ENCODE measurements around the gene NR3C2. TPM values are rescaled to one million over a fixed set of nuclear protein-coding genes. Genes with fewer than 3 reads are reported as not detected.

Gene NR3C2
- total RNA-seq, 1 donor: 4.7 TPM

GRCh38 chr4:148445071-148445859, 3.1 kb upstream of the NR3C2 start:
- no peak for DNase-seq (ENCODE audit: low read depth)
- H3K4me3 ChIP-seq (ENCODE audit: low read depth, low read length): peak overlapping the region; percentile 58
- TF ChIP-seq, protein P1, sequence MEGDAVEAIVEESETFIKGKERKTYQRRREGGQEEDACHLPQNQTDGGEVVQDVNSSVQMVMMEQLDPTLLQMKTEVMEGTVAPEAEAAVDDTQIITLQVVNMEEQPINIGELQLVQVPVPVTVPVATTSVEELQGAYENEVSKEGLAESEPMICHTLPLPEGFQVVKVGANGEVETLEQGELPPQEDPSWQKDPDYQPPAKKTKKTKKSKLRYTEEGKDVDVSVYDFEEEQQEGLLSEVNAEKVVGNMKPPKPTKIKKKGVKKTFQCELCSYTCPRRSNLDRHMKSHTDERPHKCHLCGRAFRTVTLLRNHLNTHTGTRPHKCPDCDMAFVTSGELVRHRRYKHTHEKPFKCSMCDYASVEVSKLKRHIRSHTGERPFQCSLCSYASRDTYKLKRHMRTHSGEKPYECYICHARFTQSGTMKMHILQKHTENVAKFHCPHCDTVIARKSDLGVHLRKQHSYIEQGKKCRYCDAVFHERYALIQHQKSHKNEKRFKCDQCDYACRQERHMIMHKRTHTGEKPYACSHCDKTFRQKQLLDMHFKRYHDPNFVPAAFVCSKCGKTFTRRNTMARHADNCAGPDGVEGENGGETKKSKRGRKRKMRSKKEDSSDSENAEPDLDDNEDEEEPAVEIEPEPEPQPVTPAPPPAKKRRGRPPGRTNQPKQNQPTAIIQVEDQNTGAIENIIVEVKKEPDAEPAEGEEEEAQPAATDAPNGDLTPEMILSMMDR (IDR thresholded peaks at IDR 0.05; ENCODE audit: insufficient read depth, low read length): no peak

DNA sequence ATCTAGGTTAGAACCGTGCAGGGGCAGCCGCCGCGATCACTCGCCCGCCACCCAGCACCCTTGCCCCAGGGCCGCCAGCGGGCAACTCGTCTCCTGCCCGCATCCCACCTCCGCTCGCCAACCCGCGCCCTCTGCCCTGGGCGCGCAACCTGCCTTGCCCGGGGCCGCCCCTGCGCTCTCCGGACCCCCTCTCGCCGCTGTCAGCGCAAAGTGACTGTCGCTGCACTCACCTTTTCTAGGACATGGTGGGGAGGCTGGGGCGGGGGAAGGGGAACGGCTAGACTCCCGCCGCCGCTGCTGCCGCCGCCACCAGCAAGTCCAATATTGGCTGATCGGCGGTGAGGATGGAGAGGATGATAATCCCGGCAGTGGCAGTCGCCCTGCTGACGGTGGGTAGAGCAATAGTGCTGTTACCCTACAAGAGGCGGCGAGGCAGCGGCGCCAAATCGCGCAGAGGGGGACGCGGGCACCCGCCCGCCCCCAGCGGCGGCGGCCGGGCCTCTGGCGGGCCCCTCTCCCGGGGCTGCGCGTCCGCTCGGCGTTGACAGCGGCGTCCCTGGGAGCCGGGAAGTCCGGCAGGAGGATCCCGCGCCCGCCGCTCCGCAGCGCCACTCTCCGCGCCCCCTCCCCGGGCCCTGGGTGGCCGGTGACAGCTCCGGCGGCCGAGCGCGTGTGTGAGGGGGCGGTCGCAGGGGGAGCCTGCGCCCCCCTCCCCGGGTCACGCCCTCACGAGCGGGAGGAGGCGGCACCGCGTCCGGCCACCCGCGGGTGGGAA, 2.3 kb upstream of the NR3C2 start:
- TF ChIP-seq, protein P1 (IDR thresholded peaks at IDR 0.05; ENCODE audit: insufficient read depth, low read length): no peak
- no peak for DNase-seq (ENCODE audit: low read depth)
- H3K4me3 ChIP-seq (ENCODE audit: low read depth, low read length): peak overlapping the region; percentile 85

GRCh38 chr4:148443512-148444295, 1.5 kb upstream of the NR3C2 start:
- H3K4me3 ChIP-seq (ENCODE audit: low read depth, low read length): peak overlapping the region; percentile 85
- TF ChIP-seq, protein P1 (IDR thresholded peaks at IDR 0.05; ENCODE audit: insufficient read depth, low read length): no peak
- DNase-seq (ENCODE audit: low read depth): no peak

DNA sequence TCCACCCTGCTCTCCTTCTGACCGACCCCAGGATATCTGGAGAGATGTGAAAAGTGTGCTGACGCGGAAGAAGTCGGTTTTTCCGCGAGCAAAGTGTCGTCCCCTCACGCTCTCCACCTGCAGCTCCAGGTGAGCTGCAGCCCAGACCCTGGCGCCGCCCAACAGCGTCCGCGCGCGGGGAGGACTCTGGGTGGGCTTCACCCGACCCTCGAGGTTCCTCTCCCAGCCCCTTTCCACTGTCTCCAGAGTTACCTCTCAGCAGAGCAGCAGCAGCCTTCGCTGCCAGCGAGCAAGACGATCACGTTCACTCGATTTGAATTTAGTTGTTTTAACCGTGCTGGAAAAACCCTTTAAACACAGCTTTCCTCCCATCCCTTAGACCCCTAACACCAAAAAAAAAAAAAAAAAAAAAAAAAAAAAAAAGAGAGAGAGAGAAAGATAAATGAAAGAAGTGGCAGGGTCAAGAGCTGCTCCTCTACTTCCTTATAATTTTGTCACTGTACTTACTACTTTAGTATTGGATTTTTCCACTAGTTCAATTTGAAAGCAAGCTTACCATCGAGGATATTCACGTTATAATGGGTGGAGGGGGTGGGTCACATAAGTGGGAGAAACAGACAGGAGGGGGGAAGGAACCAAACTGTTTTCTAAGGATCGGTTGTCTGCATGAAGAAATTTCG, 758 bp upstream of the NR3C2 start:
- TF ChIP-seq, protein P1 (IDR thresholded peaks at IDR 0.05; ENCODE audit: insufficient read depth, low read length): no peak
- DNase-seq (ENCODE audit: low read depth): peak; percentile 15
- peak overlapping the region; percentile 85 for H3K4me3 ChIP-seq (ENCODE audit: low read depth, low read length)

DNA sequence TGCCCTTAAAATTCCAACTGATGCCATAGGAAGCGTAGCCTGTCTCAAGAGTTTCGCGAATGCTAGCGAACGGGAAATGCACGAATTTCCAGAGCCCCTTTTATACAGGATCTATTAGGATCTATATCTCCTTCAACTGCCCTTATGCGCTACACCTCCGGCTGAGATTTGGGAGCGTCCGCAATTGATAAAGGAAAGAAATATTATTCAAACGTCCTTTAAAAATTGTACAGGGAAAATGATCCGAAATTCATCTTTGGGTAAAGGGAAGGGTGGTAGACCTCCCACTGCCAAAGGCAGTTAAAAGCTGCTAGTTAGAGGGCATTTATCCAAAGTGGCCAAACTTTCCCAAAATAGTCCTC, 609 bp downstream of the NR3C2 start:
- DNase-seq (ENCODE audit: low read depth): no peak
- TF ChIP-seq, protein P1 (IDR thresholded peaks at IDR 0.05; ENCODE audit: insufficient read depth, low read length): no peak
- peak overlapping the region; percentile 85 for H3K4me3 ChIP-seq (ENCODE audit: low read depth, low read length)

GRCh38 chr4:148438047-148438446, 4.2 kb downstream of the NR3C2 start:
- DNase-seq (ENCODE audit: low read depth): no peak
- no peak overlapping the region for H3K4me3 ChIP-seq (ENCODE audit: low read depth, low read length)
- TF ChIP-seq, protein P1 (IDR thresholded peaks at IDR 0.05; ENCODE audit: insufficient read depth, low read length): no peak
